Stimulated activated CD8-positive, alpha-beta memory T cell treated with anti-CD3 and anti-CD28 coated beads, Interleukin-4, amount 100 ng/mL, for 48 hours (primary cell): ENCODE measurements around the gene PSORS1C1.
"Not testable (repeated sequence)": the region's sequence is repeated elsewhere in the genome, so short reads cannot be mapped to it uniquely, and the experiment has no call there.

Source experiments
- DNase-seq: peaks from one replicate; pipeline ENCODE4 v3.0.0-alpha.2; 2020

The PSORS1C1 gene

GRCh38 chr6:31180500-31180899 lies 65.9 kb downstream of the PSORS1C1 start:
- peak; percentile 66 for DNase-seq

GRCh38 chr6:31183287-31183686 lies 68.7 kb downstream of the PSORS1C1 start:
- not testable (repeated sequence) for DNase-seq

GRCh38 chr6:31183859-31184258 lies 69.3 kb downstream of the PSORS1C1 start:
- not testable (repeated sequence) for DNase-seq

DNA sequence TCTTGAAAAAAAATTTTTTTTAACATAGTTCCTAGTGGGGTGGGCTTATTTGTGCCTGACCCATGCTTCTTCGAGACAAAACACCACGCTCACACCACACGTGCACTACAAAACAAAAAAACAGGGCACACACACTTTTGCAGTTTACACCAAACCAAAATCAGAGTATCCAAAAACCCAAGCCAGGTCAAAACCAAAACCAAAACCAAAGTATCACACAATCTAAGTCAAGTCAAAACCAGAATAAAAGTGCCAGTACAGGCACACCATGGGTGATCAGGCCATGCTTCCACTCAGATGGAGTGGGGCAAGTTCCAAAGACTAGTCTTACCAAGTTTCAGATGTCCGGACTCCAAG lies 71.1 kb downstream of the PSORS1C1 start:
- not testable (repeated sequence) for DNase-seq

DNA sequence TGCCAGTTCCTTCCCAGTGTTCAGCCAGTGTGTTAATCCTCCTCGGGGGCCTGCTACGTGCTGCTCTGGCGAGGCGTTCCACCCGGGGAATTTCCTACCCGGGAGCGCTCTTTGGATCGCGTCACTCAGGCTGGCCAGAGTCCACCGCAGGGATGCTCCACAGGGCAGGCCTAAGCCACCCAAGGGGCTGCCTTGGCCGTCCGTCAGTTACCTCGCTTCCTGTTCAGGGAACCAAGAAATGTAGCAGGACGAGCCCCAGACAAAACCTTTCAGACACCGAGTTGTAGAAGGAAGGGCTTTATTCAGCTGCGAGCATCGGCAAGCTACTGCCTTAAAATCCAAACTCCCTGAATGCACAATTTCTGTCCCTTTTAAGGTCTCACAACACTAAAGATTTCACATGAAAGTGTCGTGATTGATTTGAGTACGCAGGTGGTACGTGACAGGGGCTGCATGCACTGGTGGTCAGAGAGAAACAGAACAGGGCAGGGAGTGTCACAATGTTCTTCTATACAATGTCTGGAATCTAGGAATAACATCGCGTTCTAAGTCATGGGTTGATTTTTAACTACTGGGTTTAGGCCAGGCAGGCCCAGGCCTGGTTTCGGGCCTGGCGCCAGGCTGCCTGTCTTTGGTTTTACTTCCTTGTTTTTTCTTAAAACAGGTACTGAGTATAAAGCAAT lies 71.6 kb downstream of the PSORS1C1 start:
- DNase-seq = no peak

- no peak for DNase-seq
Observed at GRCh38 chr6:31187780-31188194, 73.2 kb downstream of the PSORS1C1 start.

DNA sequence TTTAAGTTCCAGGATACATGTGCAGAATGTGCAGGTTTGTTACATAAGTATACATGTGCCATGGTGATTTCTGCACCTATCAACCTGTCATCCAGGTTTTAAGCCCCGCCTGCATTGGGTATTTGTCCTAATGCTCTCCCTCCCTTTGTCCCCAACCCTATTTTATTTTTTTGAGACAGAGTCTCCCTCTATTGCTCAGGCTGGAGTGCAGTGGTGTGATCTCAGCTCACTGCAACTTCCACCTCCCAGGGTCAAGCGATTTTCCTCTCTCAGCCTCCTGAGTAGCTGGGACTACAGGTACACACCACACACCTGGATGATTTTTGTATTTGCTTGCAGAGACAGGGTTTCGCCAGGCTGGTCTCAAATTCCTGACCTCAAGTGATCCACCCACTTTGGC lies 74.6 kb downstream of the PSORS1C1 start:
- not testable (repeated sequence) for DNase-seq
